Measurements from ENCODE around the gene PHF19.

PHF19 gene

GRCh38 chr9:120899490-120900068, 22.6 kb upstream of the PHF19 start:
- Histone ChIP-seq H3K9me3 (replicated peaks in 1 of 2; ENCODE audit: control insufficient read depth in 2 of 2, insufficient read depth in 1 of 2, low read depth in 1 of 2, low read length in 2 of 2) (no peaks in the 10 kb centered on the region), H3K27me3 (ENCODE audit: control insufficient read depth in 3 of 3, insufficient read depth in 3 of 3, low read depth in 1 of 3, low read length in 3 of 3) (no peaks in the 10 kb centered on the region), H4K8ac (ENCODE audit: low read depth, low read length) (no peak overlapping the region), H3K27ac (replicated peaks; ENCODE audit: low read length) (no peak overlapping the region), H3K4me1 (ENCODE audit: control insufficient read depth in 2 of 2, insufficient read depth in 1 of 2, low read depth in 1 of 2, low read length in 2 of 2) (peaks cover 0 to 3% of the 10 kb centered on the region in 2 donors), H3K4me3 (ENCODE audit: low read length in 2 of 2) (no peak overlapping the region), H2BK15ac (ENCODE audit: low read length) (no peak overlapping the region), H3K4ac (ENCODE audit: low read length) (no peak overlapping the region), H3K4me2 (ENCODE audit: insufficient read depth, low read length, poor library complexity, severe bottlenecking) (no peak overlapping the region), H2AK5ac (ENCODE audit: low read depth, low read length) (no peak overlapping the region), H3K14ac (ENCODE audit: low read length) (no peak overlapping the region), H2AFZ (ENCODE audit: low read length) (no peak overlapping the region), H3K18ac (ENCODE audit: low read length) (no peak overlapping the region), H3K9ac (ENCODE audit: low read depth, low read length, poor library complexity) (no peak overlapping the region), H3K36me3 (replicated peaks in 1 of 2; ENCODE audit: control insufficient read depth in 2 of 2, insufficient read depth in 2 of 2, low read length in 2 of 2) (no peaks in the 10 kb centered on the region), H4K91ac (ENCODE audit: low read depth, low read length, poor library complexity) (no peak overlapping the region), H2BK12ac (ENCODE audit: low read length) (no peak overlapping the region), H3K79me1 (ENCODE audit: low read depth, low read length) (no peaks in the 10 kb centered on the region), H2BK5ac (ENCODE audit: low read length) (no peak overlapping the region), H3K23ac (ENCODE audit: low read depth, low read length, poor library complexity) (no peak overlapping the region), H2BK120ac (ENCODE audit: low read depth, low read length) (no peak overlapping the region)
- WGBS, 2 donors (ENCODE audit: extremely low coverage in 2 of 2, insufficient read length in 2 of 2, insufficient replicate concordance in 1 of 2), result no CpG with 5 or more reads among the region's 6 CpGs
- DNase-seq (ENCODE audit: low spot score), result no peak

GRCh38 chr9:120898396-120898795, 21.4 kb upstream of the PHF19 start:
- H3K79me1 ChIP-seq (ENCODE audit: low read depth, low read length), result no peaks in the 10 kb centered on the region
- DNase-seq (ENCODE audit: low spot score), result no peak
- H4K8ac ChIP-seq (ENCODE audit: low read depth, low read length), result no peak overlapping the region

GRCh38 chr9:120895951-120896350, 19.0 kb upstream of the PHF19 start:
- Histone ChIP-seq H3K4me1 (ENCODE audit: control insufficient read depth in 2 of 2, insufficient read depth in 1 of 2, low read depth in 1 of 2, low read length in 2 of 2) (peaks cover 0 to 3% of the 10 kb centered on the region in 2 donors), H3K79me1 (ENCODE audit: low read depth, low read length) (no peaks in the 10 kb centered on the region), H3K14ac (ENCODE audit: low read length) (no peak overlapping the region), H3K27me3 (ENCODE audit: control insufficient read depth in 3 of 3, insufficient read depth in 3 of 3, low read depth in 1 of 3, low read length in 3 of 3) (peaks cover 0 to 19% (median 0%) of the 10 kb centered on the region in 3 experiments), H3K4me2 (ENCODE audit: insufficient read depth, low read length, poor library complexity, severe bottlenecking) (no peak overlapping the region), H3K27ac (replicated peaks; ENCODE audit: low read length) (no peak overlapping the region), H3K4me3 (ENCODE audit: low read length in 2 of 2) (no peak overlapping the region), H2AFZ (ENCODE audit: low read length) (no peak overlapping the region), H2BK12ac (ENCODE audit: low read length) (no peak overlapping the region), H4K8ac (ENCODE audit: low read depth, low read length) (no peak overlapping the region), H3K9me3 (replicated peaks in 1 of 2; ENCODE audit: control insufficient read depth in 2 of 2, insufficient read depth in 1 of 2, low read depth in 1 of 2, low read length in 2 of 2) (no peaks in the 10 kb centered on the region), H2BK120ac (ENCODE audit: low read depth, low read length) (no peak overlapping the region), H3K23ac (ENCODE audit: low read depth, low read length, poor library complexity) (no peak overlapping the region), H3K9ac (ENCODE audit: low read depth, low read length, poor library complexity) (no peak overlapping the region), H2AK5ac (ENCODE audit: low read depth, low read length) (no peak overlapping the region), H3K36me3 (replicated peaks in 1 of 2; ENCODE audit: control insufficient read depth in 2 of 2, insufficient read depth in 2 of 2, low read length in 2 of 2) (no peaks in the 10 kb centered on the region), H4K91ac (ENCODE audit: low read depth, low read length, poor library complexity) (no peak overlapping the region), H3K18ac (ENCODE audit: low read length) (no peak overlapping the region), H3K4ac (ENCODE audit: low read length) (no peak overlapping the region), H2BK15ac (ENCODE audit: low read length) (no peak overlapping the region), H2BK5ac (ENCODE audit: low read length) (no peak overlapping the region)
- no CpG with 5 or more reads among the region's 2 CpGs for WGBS, 2 donors (ENCODE audit: extremely low coverage in 2 of 2, insufficient read length in 2 of 2, insufficient replicate concordance in 1 of 2)
- no peak for DNase-seq (ENCODE audit: low spot score)

More at GRCh38 chr9:120898396-120898795, 21.4 kb upstream of the PHF19 start:
- Histone ChIP-seq H2AFZ (ENCODE audit: low read length) (no peak overlapping the region), H3K9me3 (replicated peaks in 1 of 2; ENCODE audit: control insufficient read depth in 2 of 2, insufficient read depth in 1 of 2, low read depth in 1 of 2, low read length in 2 of 2) (no peaks in the 10 kb centered on the region), H3K23ac (ENCODE audit: low read depth, low read length, poor library complexity) (no peak overlapping the region), H2BK12ac (ENCODE audit: low read length) (no peak overlapping the region), H2BK15ac (ENCODE audit: low read length) (no peak overlapping the region), H2BK120ac (ENCODE audit: low read depth, low read length) (no peak overlapping the region), H4K91ac (ENCODE audit: low read depth, low read length, poor library complexity) (no peak overlapping the region), H3K27me3 (ENCODE audit: control insufficient read depth in 3 of 3, insufficient read depth in 3 of 3, low read depth in 1 of 3, low read length in 3 of 3) (peaks cover 0 to 9% (median 0%) of the 10 kb centered on the region in 3 experiments), H3K36me3 (replicated peaks in 1 of 2; ENCODE audit: control insufficient read depth in 2 of 2, insufficient read depth in 2 of 2, low read length in 2 of 2) (no peaks in the 10 kb centered on the region), H2AK5ac (ENCODE audit: low read depth, low read length) (no peak overlapping the region), H3K4me1 (ENCODE audit: control insufficient read depth in 2 of 2, insufficient read depth in 1 of 2, low read depth in 1 of 2, low read length in 2 of 2) (peaks cover 0 to 3% of the 10 kb centered on the region in 2 donors), H3K18ac (ENCODE audit: low read length) (no peak overlapping the region), H3K14ac (ENCODE audit: low read length) (no peak overlapping the region), H3K9ac (ENCODE audit: low read depth, low read length, poor library complexity) (no peak overlapping the region), H3K4ac (ENCODE audit: low read length) (no peak overlapping the region), H3K4me2 (ENCODE audit: insufficient read depth, low read length, poor library complexity, severe bottlenecking) (no peak overlapping the region), H2BK5ac (ENCODE audit: low read length) (no peak overlapping the region), H3K27ac (replicated peaks; ENCODE audit: low read length) (no peak overlapping the region), H3K4me3 (ENCODE audit: low read length in 2 of 2) (no peak overlapping the region)
- no CpG with 5 or more reads among the region's 3 CpGs for WGBS, 2 donors (ENCODE audit: extremely low coverage in 2 of 2, insufficient read length in 2 of 2, insufficient replicate concordance in 1 of 2)

GRCh38 chr9:120894321-120895148, 17.5 kb upstream of the PHF19 start:
- Histone ChIP-seq H2AK5ac (ENCODE audit: low read depth, low read length) (no peak overlapping the region), H3K36me3 (replicated peaks in 1 of 2; ENCODE audit: control insufficient read depth in 2 of 2, insufficient read depth in 2 of 2, low read length in 2 of 2) (no peaks in the 10 kb centered on the region), H3K23ac (ENCODE audit: low read depth, low read length, poor library complexity) (no peak overlapping the region), H3K9me3 (replicated peaks in 1 of 2; ENCODE audit: control insufficient read depth in 2 of 2, insufficient read depth in 1 of 2, low read depth in 1 of 2, low read length in 2 of 2) (no peaks in the 10 kb centered on the region), H3K4me2 (ENCODE audit: insufficient read depth, low read length, poor library complexity, severe bottlenecking) (no peak overlapping the region), H3K4ac (ENCODE audit: low read length) (no peak overlapping the region), H4K91ac (ENCODE audit: low read depth, low read length, poor library complexity) (no peak overlapping the region), H4K8ac (ENCODE audit: low read depth, low read length) (no peak overlapping the region), H3K9ac (ENCODE audit: low read depth, low read length, poor library complexity) (peak overlapping the region; percentile 3), H2BK120ac (ENCODE audit: low read depth, low read length) (no peak overlapping the region), H3K18ac (ENCODE audit: low read length) (peak overlapping the region; percentile 42), H2BK15ac (ENCODE audit: low read length) (no peak overlapping the region), H3K27ac (replicated peaks; ENCODE audit: low read length) (no peak overlapping the region), H3K4me1 (ENCODE audit: control insufficient read depth in 2 of 2, insufficient read depth in 1 of 2, low read depth in 1 of 2, low read length in 2 of 2) (peaks cover 0 to 3% of the 10 kb centered on the region in 2 donors), H3K4me3 (ENCODE audit: low read length in 2 of 2) (no peak overlapping the region), H3K27me3 (ENCODE audit: control insufficient read depth in 3 of 3, insufficient read depth in 3 of 3, low read depth in 1 of 3, low read length in 3 of 3) (peaks cover 0 to 22% (median 0%) of the 10 kb centered on the region in 3 experiments), H2BK5ac (ENCODE audit: low read length) (no peak overlapping the region), H3K79me1 (ENCODE audit: low read depth, low read length) (no peaks in the 10 kb centered on the region), H3K14ac (ENCODE audit: low read length) (no peak overlapping the region), H2BK12ac (ENCODE audit: low read length) (no peak overlapping the region), H2AFZ (ENCODE audit: low read length) (no peak overlapping the region)
- no CpG with 5 or more reads among the region's 63 CpGs for WGBS, 2 donors (ENCODE audit: extremely low coverage in 2 of 2, insufficient read length in 2 of 2, insufficient replicate concordance in 1 of 2)
- no peak for DNase-seq (ENCODE audit: low spot score)

Data from neuronal stem cell (in vitro differentiated cells).